A673 (cell line): Measurements from ENCODE around the gene FNTB. TPM values are rescaled to one million over a fixed set of nuclear protein-coding genes. Genes with fewer than 3 reads are reported as not detected.
"Not testable (repeated sequence)": the region's sequence is repeated elsewhere in the genome, so short reads cannot be mapped to it uniquely, and the experiment has no call there.

ENCODE experiments used
- BruUV-seq: library from RNA; stranded (reverse); fragments of 400-500 nt; replicated peaks from 2 replicates; lab custom pipeline; 2021; lab: Mats Ljungman, UMichigan
- CTCF ChIA-PET: fragments of 300-600 bp; sonication (Branson Sonifier 250); formaldehyde crosslinking; loops from one replicate; lab custom pipeline; 2022; ENCODE audit warnings: antibody characterized with exemption; lab: Charles Lee
- POLR2A ChIA-PET: fragments of 300-600 bp; sonication (Branson Sonifier 250); formaldehyde crosslinking; loops from one replicate; lab custom pipeline; 2022; ENCODE audit warnings: antibody characterized with exemption; ENCODE audit not compliant: low non-redundant PET; lab: Charles Lee
- DNase-seq: peaks from one replicate; pipeline ENCODE4 v3.0.0-alpha.2; 2015; ENCODE audit warnings: low spot score
- H3K27ac ChIP-seq: fragments of 200-600 bp; sonication (generic); 2 replicates; pipeline ENCODE4 v1.5.1; 2016; ENCODE audit warnings: mixed run types, low read depth, mild to moderate bottlenecking, mixed read lengths, antibody characterized with exemption, low read length; ENCODE audit not compliant: poor library complexity, severe bottlenecking
- H3K27me3 ChIP-seq: fragments of 200-600 bp; sonication (generic); replicated peaks from 2 replicates; pipeline ENCODE4 v1.6.1; 2017; ENCODE audit warnings: mixed run types, low read depth, mild to moderate bottlenecking, mixed read lengths, antibody characterized with exemption, low read length; ENCODE audit not compliant: insufficient read depth, poor library complexity
- H3K36me3 ChIP-seq: fragments of 200-600 bp; sonication (generic); 2 replicates; pipeline ENCODE4 v1.6.1; 2016; ENCODE audit warnings: mixed run types, mild to moderate bottlenecking, mixed read lengths, antibody characterized with exemption, low read length; ENCODE audit not compliant: insufficient read depth, poor library complexity, severe bottlenecking
- H3K4me1 ChIP-seq: fragments of 200-600 bp; sonication (generic); 2 replicates; pipeline ENCODE4 v1.6.1; 2017; ENCODE audit warnings: mixed run types, mild to moderate bottlenecking, mixed read lengths, antibody characterized with exemption, low read length; ENCODE audit not compliant: insufficient read depth, poor library complexity, severe bottlenecking
- H3K4me3 ChIP-seq: fragments of 200-600 bp; sonication (generic); 2 replicates; pipeline ENCODE4 v1.5.1; 2016; ENCODE audit warnings: low read depth, mixed run types, mild to moderate bottlenecking, mixed read lengths, low read length; ENCODE audit not compliant: poor library complexity, severe bottlenecking
- H3K9me3 ChIP-seq: fragments of 200-600 bp; sonication (generic); 2 replicates; pipeline ENCODE4 v1.6.1; 2016; ENCODE audit warnings: mixed run types, low read depth, mild to moderate bottlenecking, mixed read lengths, antibody characterized with exemption, low read length; ENCODE audit not compliant: poor library complexity, severe bottlenecking
- EZH2 ChIP-seq: fragments of 200-600 bp; sonication (generic); IDR thresholded peaks from 2 replicates; pipeline ENCODE4 v1.6.1; 2017; ENCODE audit warnings: borderline replicate concordance, low read depth, mild to moderate bottlenecking, mixed read lengths, antibody characterized with exemption, low read length; ENCODE audit not compliant: poor library complexity, severe bottlenecking
- intact Hi-C: fragments of 100-400 bp; cut with micrococcal nuclease; formaldehyde crosslinking; loops from one replicate; pipeline ENCODE4 v1.10.0; 2022; ENCODE audit not compliant: unreplicated experiment
- total RNA-seq: library from RNA; stranded (reverse); gene quantifications from 2 replicates; pipeline ENCODE4 v1.2.3, GENCODE V29; 2021
- TF ChIP-seq, protein P1 (sequence below): fragments of 300-800, 200-600 bp; sonication (generic); conservative IDR thresholded peaks from 2 replicates; pipeline ENCODE4 v1.5.1; 2017; ENCODE audit warnings: low read depth, mild to moderate bottlenecking, antibody characterized with exemption, low read length, moderate library complexity, mixed read lengths

The FNTB gene
- total RNA-seq, 1 experiment from 2014 or later: 24.0 TPM

DNA sequence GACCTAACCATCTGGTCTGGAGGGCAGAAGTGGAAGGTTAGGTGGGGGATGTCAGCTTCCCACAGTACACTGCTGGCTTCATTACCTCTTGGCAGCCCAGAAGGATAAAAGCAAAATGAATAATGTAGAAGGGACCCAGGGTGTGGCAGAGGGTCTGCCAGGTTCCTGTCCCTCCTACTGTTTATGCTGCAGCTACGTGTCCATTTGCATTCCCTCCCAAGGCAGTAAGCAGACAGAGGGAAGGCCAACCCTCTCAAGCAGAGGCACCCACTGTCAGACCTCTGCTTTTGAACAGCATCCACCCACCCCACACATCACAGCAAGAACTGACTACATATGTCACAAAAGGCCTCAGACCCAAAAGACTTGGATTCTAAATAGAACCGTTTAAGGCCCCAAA lies 96.2 kb downstream of the FNTB start:
- CTCF ChIA-PET: no interaction called here
- Histone ChIP-seq H3K4me1 (no peaks in the 10 kb centered on the region), H3K4me3 (no peak overlapping the region), H3K27ac (no peak overlapping the region), H3K36me3 (peaks cover 39% of the 10 kb centered on the region), H3K27me3 (no peaks in the 10 kb centered on the region), H3K9me3 (peaks cover 12% of the 10 kb centered on the region)
- BruUV-seq: no TSS peak
- POLR2A ChIA-PET: no interaction called here
- intact Hi-C loops: no loop called here
- TF ChIP-seq EZH2: no peak
- TF ChIP-seq, protein P1, sequence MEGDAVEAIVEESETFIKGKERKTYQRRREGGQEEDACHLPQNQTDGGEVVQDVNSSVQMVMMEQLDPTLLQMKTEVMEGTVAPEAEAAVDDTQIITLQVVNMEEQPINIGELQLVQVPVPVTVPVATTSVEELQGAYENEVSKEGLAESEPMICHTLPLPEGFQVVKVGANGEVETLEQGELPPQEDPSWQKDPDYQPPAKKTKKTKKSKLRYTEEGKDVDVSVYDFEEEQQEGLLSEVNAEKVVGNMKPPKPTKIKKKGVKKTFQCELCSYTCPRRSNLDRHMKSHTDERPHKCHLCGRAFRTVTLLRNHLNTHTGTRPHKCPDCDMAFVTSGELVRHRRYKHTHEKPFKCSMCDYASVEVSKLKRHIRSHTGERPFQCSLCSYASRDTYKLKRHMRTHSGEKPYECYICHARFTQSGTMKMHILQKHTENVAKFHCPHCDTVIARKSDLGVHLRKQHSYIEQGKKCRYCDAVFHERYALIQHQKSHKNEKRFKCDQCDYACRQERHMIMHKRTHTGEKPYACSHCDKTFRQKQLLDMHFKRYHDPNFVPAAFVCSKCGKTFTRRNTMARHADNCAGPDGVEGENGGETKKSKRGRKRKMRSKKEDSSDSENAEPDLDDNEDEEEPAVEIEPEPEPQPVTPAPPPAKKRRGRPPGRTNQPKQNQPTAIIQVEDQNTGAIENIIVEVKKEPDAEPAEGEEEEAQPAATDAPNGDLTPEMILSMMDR: no peak
- no peak for DNase-seq

DNA sequence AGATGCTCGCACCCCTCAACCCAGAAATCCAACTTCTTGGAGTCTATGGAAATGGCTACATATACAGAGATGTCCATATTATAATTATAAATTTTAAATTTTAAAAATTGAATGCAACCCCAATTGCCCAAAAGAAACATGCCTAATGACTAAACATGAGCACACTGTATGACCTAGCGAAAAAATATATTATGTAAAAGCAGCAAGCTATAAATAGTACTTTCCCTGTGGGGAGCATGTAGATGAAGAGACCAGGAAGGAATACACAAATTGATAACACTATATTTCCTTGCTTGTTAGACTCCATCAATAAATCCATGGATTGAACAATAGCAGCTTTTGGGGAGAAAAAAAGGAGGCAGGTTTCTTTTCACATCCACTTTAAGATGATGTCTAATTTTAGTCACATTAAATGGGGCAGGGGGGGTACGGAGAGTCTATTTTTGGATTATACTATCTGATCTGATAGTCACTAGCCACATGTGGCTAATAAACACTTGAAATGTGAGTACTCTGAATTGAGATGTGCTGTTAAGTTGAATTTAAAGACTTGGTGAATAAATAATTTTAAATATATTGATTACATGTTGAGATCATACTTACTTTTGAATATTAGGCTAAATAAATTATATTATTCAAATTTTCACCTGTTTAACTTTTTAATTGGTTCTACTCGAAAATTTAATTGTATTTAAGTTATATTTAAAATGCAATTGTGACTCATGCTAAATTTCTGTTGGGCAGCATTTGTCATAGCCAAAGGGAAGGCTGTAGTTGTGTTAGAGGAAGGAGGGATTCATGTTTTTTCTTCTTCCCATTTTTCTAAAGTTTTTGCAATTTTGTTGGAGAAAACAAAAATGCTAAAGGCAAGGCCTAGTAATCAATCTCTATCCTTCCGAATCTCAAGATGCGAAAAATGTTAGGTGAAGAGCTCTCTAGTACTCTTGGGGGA lies 98.1 kb downstream of the FNTB start:
- H3K27me3 ChIP-seq: no peaks in the 10 kb centered on the region
- H3K9me3 ChIP-seq: peaks cover 16% of the 10 kb centered on the region
- H3K4me3 ChIP-seq: no peak overlapping the region
- no peak overlapping the region for H3K27ac ChIP-seq
- H3K36me3 ChIP-seq: peaks cover 54% of the 10 kb centered on the region
- CTCF ChIA-PET: no interaction called here
- H3K4me1 ChIP-seq: no peaks in the 10 kb centered on the region
- TF ChIP-seq, protein P1: no peak
- no peak for TF ChIP-seq EZH2
- BruUV-seq: no TSS peak
- DNase-seq: no peak
- POLR2A ChIA-PET: interaction anchor here (0.8 kb wide), 1 partner anchor 43 kb away, joined by 4 read pairs; no protein-coding TSS in a partner anchor
- intact Hi-C loops: no loop called here

DNA sequence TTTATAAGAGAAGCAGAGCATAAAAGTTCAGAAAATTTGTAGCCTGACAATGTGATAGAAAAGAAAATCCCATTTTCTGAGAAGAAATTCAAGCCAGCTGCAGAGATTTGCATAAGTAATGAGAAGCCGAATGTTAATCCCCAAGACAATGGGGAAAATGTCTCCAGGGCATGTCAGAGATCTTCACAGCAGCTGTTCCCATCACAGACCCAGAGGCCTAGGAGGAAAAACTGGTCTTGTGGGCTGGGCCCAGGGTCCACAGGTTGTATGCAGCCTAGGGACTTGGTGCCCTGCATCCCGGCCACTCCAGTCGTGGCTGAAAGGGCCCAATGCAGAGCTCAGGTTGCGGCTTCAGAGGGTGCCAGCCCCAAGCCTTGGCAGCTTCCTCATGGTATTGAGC lies 100.0 kb downstream of the FNTB start:
- peak overlapping the region; percentile 13 for H3K27ac ChIP-seq
- CTCF ChIA-PET, POLR2A ChIA-PET, BruUV-seq, H3K4me3 ChIP-seq, intact Hi-C loops, H3K4me1 ChIP-seq, H3K27me3 ChIP-seq: not testable (repeated sequence)
- peaks cover 16% of the 10 kb centered on the region for H3K9me3 ChIP-seq
- DNase-seq: peak; percentile 54
- H3K36me3 ChIP-seq: peaks cover 68% of the 10 kb centered on the region

DNA sequence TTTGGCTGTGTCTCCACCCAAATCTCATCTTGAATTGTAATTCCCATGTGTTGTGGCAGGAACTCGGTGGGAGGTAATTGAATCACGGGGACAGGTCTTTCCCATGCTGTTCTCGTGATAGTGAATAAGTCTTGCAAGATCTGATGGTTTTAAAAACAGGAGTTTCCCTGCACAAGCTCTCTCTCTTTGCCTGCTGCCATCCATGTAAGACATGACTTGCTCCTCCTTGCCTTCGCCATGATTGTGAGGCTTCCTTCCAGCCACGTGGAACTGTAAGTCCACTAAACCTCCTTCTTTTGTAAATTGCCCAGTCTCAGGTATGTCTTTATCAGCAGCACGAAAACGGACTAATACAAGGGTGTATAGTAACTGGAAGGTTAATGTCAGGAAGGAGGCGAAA lies 101.1 kb downstream of the FNTB start:
- intact Hi-C loops: not testable (repeated sequence)

More for the DNA sequence above, 101.1 kb downstream of the FNTB start:
- POLR2A ChIA-PET: interaction anchor here (0.7 kb wide), 1 partner anchor 417 kb away, joined by 3 read pairs; no protein-coding TSS in a partner anchor
- DNase-seq, H3K4me3 ChIP-seq, BruUV-seq, H3K27me3 ChIP-seq, CTCF ChIA-PET, H3K4me1 ChIP-seq, H3K27ac ChIP-seq: not testable (repeated sequence)
- Histone ChIP-seq H3K9me3 (peaks cover 16% of the 10 kb centered on the region), H3K36me3 (peaks cover 80% of the 10 kb centered on the region)
